ENCODE results near the gene SMIM45.

- TF ChIP-seq SREBF2 (IDR thresholded peaks at IDR 0.05; ENCODE audit: low read length) (no peak), MYB (IDR thresholded peaks at IDR 0.05; ENCODE audit: borderline replicate concordance, low read depth, low read length) (no peak), MTA3 (IDR thresholded peaks at IDR 0.05; ENCODE audit: borderline replicate concordance, low read length) (no peak), YY1 (IDR thresholded peaks at IDR 0.05; ENCODE audit: low read depth, low read length) (no peak), EZH2 (IDR thresholded peaks at IDR 0.05; ENCODE audit: borderline replicate concordance, control insufficient read depth, low read depth, low read length) (no peak)
- TF ChIP-seq, protein P1, sequence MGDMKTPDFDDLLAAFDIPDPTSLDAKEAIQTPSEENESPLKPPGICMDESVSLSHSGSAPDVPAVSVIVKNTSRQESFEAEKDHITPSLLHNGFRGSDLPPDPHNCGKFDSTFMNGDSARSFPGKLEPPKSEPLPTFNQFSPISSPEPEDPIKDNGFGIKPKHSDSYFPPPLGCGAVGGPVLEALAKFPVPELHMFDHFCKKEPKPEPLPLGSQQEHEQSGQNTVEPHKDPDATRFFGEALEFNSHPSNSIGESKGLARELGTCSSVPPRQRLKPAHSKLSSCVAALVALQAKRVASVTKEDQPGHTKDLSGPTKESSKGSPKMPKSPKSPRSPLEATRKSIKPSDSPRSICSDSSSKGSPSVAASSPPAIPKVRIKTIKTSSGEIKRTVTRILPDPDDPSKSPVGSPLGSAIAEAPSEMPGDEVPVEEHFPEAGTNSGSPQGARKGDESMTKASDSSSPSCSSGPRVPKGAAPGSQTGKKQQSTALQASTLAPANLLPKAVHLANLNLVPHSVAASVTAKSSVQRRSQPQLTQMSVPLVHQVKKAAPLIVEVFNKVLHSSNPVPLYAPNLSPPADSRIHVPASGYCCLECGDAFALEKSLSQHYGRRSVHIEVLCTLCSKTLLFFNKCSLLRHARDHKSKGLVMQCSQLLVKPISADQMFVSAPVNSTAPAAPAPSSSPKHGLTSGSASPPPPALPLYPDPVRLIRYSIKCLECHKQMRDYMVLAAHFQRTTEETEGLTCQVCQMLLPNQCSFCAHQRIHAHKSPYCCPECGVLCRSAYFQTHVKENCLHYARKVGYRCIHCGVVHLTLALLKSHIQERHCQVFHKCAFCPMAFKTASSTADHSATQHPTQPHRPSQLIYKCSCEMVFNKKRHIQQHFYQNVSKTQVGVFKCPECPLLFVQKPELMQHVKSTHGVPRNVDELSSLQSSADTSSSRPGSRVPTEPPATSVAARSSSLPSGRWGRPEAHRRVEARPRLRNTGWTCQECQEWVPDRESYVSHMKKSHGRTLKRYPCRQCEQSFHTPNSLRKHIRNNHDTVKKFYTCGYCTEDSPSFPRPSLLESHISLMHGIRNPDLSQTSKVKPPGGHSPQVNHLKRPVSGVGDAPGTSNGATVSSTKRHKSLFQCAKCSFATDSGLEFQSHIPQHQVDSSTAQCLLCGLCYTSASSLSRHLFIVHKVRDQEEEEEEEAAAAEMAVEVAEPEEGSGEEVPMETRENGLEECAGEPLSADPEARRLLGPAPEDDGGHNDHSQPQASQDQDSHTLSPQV (IDR thresholded peaks at IDR 0.05), result no peak
- TF ChIP-seq, protein P2, sequence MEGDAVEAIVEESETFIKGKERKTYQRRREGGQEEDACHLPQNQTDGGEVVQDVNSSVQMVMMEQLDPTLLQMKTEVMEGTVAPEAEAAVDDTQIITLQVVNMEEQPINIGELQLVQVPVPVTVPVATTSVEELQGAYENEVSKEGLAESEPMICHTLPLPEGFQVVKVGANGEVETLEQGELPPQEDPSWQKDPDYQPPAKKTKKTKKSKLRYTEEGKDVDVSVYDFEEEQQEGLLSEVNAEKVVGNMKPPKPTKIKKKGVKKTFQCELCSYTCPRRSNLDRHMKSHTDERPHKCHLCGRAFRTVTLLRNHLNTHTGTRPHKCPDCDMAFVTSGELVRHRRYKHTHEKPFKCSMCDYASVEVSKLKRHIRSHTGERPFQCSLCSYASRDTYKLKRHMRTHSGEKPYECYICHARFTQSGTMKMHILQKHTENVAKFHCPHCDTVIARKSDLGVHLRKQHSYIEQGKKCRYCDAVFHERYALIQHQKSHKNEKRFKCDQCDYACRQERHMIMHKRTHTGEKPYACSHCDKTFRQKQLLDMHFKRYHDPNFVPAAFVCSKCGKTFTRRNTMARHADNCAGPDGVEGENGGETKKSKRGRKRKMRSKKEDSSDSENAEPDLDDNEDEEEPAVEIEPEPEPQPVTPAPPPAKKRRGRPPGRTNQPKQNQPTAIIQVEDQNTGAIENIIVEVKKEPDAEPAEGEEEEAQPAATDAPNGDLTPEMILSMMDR (IDR thresholded peaks at IDR 0.05 in 2 of 3, conservative IDR thresholded peaks at IDR 0.05 in 1 of 3; ENCODE audit: control insufficient read depth in 2 of 3, extremely low read depth in 1 of 3, insufficient read depth in 1 of 3, low read depth in 3 of 3, low read length in 3 of 3), result no peak
- TF ChIP-seq, protein P3, sequence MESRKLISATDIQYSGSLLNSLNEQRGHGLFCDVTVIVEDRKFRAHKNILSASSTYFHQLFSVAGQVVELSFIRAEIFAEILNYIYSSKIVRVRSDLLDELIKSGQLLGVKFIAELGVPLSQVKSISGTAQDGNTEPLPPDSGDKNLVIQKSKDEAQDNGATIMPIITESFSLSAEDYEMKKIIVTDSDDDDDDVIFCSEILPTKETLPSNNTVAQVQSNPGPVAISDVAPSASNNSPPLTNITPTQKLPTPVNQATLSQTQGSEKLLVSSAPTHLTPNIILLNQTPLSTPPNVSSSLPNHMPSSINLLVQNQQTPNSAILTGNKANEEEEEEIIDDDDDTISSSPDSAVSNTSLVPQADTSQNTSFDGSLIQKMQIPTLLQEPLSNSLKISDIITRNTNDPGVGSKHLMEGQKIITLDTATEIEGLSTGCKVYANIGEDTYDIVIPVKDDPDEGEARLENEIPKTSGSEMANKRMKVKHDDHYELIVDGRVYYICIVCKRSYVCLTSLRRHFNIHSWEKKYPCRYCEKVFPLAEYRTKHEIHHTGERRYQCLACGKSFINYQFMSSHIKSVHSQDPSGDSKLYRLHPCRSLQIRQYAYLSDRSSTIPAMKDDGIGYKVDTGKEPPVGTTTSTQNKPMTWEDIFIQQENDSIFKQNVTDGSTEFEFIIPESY (IDR thresholded peaks at IDR 0.05), result no peak
Measured at GRCh38 chr22:41989246-41989645, 37.3 kb downstream of the SMIM45 start.
